DOHH2 (cell line): Measurements from ENCODE around the gene PAPPA.

ENCODE experiments used
- EZH2phosphoT487 ChIP-seq: fragments of 200-600 bp; sonication (generic); IDR thresholded peaks from 2 replicates; pipeline ENCODE4 v1.6.1; 2017; ENCODE audit warnings: borderline replicate concordance, mild to moderate bottlenecking, antibody characterized with exemption, low read length, moderate library complexity, mixed read lengths
- TF ChIP-seq, protein P1 (sequence below): fragments of 200-600 bp; sonication (generic); IDR thresholded peaks from one replicate; pipeline ENCODE4 v1.5.1; 2014; ENCODE audit warnings: antibody characterized with exemption, mild to moderate bottlenecking, low read depth, low read length; ENCODE audit not compliant: poor library complexity, severe bottlenecking

DNA sequence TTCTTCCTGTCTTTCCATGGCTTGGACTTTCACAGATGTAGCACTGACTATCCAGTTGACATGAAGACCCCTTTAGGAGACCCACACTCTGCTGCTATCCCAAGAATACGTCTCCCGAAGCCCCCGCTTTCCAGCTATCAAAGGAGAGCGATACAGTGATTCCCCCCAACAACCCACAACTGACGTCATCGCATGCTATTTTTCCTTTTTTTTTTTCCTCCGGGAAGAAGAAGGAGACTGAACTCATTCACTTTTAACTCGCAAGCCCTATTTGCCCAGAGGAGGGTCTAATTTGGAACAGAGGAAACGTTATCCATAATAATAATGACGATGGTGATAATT is 2.1 kb downstream of the PAPPA start:
- TF ChIP-seq, protein P1, sequence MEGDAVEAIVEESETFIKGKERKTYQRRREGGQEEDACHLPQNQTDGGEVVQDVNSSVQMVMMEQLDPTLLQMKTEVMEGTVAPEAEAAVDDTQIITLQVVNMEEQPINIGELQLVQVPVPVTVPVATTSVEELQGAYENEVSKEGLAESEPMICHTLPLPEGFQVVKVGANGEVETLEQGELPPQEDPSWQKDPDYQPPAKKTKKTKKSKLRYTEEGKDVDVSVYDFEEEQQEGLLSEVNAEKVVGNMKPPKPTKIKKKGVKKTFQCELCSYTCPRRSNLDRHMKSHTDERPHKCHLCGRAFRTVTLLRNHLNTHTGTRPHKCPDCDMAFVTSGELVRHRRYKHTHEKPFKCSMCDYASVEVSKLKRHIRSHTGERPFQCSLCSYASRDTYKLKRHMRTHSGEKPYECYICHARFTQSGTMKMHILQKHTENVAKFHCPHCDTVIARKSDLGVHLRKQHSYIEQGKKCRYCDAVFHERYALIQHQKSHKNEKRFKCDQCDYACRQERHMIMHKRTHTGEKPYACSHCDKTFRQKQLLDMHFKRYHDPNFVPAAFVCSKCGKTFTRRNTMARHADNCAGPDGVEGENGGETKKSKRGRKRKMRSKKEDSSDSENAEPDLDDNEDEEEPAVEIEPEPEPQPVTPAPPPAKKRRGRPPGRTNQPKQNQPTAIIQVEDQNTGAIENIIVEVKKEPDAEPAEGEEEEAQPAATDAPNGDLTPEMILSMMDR, result no peak
- no peak for TF ChIP-seq EZH2phosphoT487
